ENCODE data around the gene PAX2. TPM values are rescaled to one million over a fixed set of nuclear protein-coding genes. Genes with fewer than 3 reads are reported as not detected.

The PAX2 gene
- total RNA-seq, 4 donors from 2014 or later, result not detected

DNA sequence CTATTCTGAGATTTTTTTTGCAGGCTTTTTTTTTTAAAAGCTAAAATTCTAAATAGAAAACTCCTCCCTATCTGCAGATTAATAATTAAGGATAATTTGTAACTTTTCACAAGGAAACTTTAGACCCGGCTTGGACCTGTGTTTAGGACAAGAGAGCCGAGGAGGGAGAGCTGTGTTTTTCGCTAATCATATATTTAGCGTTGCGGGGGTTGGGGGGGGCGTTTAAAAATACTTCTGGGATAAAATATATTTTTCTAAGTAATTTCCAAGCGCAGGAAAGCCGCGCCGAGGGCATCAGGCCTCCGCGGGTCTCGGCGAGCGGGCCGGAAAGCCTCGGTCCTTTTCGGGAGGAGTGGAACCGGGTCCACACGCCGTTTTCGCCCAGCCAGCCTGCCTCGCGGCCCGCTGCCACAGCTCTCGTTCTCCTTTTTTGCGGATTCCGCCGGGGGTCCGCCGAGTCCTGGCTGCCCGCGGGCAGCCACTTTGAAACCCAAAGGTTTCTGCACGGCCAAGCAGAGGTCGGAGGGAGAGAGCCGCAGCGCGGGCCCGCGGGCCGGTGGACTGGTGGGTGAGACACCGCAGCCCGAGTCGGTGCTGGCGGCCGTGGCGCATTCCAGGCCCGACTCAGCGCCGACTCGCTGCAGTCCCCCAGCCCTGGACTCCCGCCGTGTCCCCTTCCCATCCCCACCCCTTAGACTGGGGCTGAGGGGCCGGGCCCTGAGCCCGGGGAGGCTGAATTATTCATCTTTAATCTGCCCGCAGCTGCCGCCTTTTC, 2.3 kb downstream of the PAX2 start:
- WGBS, 2 donors, result 6% methylated on average over 31 to 57 of the region's 57 CpGs
- Histone ChIP-seq H3K36me3 (no peaks in the 10 kb centered on the region), H3K27ac (no peak overlapping the region), H3K4me3 (peak overlapping the region in 2 of 4 donors; percentile 15 to 31), H3K27me3 (peaks cover 4 to 100% of the 10 kb centered on the region in 2 donors), H3K4me1 (peaks cover 0 to 72% (median 37%) of the 10 kb centered on the region in 4 donors), H3K9me3 (no peaks in the 10 kb centered on the region)
- TF ChIP-seq, protein P1, sequence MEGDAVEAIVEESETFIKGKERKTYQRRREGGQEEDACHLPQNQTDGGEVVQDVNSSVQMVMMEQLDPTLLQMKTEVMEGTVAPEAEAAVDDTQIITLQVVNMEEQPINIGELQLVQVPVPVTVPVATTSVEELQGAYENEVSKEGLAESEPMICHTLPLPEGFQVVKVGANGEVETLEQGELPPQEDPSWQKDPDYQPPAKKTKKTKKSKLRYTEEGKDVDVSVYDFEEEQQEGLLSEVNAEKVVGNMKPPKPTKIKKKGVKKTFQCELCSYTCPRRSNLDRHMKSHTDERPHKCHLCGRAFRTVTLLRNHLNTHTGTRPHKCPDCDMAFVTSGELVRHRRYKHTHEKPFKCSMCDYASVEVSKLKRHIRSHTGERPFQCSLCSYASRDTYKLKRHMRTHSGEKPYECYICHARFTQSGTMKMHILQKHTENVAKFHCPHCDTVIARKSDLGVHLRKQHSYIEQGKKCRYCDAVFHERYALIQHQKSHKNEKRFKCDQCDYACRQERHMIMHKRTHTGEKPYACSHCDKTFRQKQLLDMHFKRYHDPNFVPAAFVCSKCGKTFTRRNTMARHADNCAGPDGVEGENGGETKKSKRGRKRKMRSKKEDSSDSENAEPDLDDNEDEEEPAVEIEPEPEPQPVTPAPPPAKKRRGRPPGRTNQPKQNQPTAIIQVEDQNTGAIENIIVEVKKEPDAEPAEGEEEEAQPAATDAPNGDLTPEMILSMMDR (IDR thresholded peaks at IDR 0.05), result no peak
- TF ChIP-seq EP300 (IDR thresholded peaks at IDR 0.05) (no peak), POLR2A (IDR thresholded peaks at IDR 0.05) (no peak)
- DNase-seq (ENCODE audit: low spot score in 2 of 2), result no peak

DNA sequence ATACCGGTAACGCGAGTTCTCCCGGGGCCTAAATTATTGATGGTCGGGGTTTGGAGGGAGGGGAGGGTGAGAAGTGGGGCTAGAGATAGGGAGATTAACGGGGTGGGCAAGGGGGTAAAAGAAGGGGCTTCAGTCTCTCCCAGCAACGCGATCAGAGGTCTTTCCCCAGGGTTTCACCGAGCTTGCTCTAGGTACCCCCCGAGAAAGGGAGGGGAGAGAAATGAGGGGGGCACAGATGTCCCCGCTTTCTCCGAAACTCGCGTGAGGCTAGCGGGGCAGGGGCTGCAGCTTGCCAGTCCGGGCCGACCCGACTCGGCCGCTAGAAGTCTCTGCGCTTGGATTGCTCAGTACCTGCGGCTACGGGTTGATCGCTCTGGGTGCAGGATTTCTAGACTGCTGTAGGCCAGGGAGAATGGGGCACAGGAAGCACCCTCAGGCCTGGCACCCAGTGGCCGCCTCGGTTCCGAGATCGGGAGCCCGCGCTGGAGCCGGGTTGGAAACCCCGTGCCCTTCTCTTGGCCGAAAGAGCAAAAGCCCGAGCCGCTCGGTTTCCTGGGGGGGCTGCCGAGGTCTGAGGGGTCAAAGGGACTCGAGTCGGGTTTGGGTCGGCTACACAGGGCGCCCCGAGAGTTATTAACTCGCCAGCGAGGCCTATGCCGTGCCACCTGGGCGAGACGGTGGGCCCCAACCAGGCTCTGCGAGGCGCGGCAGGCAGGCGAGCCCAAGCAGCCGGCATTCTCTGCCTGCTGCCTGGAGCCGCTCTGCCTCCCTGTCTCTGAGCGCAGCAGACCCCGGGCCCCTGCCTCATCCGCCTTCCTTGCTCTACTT, 3.1 kb downstream of the PAX2 start:
- TF ChIP-seq, protein P1 (IDR thresholded peaks at IDR 0.05), result no peak
- TF ChIP-seq POLR2A (IDR thresholded peaks at IDR 0.05) (no peak), EP300 (IDR thresholded peaks at IDR 0.05) (no peak)
- Histone ChIP-seq H3K36me3 (no peaks in the 10 kb centered on the region), H3K4me1 (peaks cover 0 to 64% (median 37%) of the 10 kb centered on the region in 4 donors), H3K4me3 (peak overlapping the region in 1 of 4 donors; percentile 31), H3K27me3 (peaks cover 4 to 98% of the 10 kb centered on the region in 2 donors), H3K27ac (no peak overlapping the region), H3K9me3 (no peaks in the 10 kb centered on the region)
- DNase-seq (ENCODE audit: low spot score in 2 of 2), result no peak
- whole genome bisulfite sequencing, 2 donors, result 3 to 4% methylated on average over 23 to 52 of the region's 56 CpGs

DNA sequence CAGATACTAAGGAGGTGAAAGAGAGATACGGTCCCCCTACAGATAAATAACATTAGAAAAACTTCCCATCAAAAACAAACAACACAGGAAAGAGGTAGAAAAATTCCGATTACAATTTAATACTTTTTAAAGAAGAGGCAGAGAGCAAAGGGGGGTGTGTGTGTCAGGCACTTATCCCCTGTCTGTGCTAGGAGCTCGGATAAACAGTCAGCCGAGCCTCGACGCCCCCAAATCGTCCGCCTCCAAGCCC, 3.6 kb downstream of the PAX2 start:
- no peak for TF ChIP-seq POLR2A (IDR thresholded peaks at IDR 0.05)
- TF ChIP-seq EP300 (IDR thresholded peaks at IDR 0.05), result no peak
- TF ChIP-seq, protein P1 (IDR thresholded peaks at IDR 0.05), result no peak
- Histone ChIP-seq H3K4me1 (peaks cover 0 to 59% (median 33%) of the 10 kb centered on the region in 4 donors), H3K4me3 (no peak overlapping the region), H3K27ac (no peak overlapping the region), H3K36me3 (no peaks in the 10 kb centered on the region), H3K27me3 (peaks cover 2 to 98% of the 10 kb centered on the region in 2 donors), H3K9me3 (no peaks in the 10 kb centered on the region)
- WGBS, 2 donors, result 3 to 5% methylated on average over 8 of the region's 8 CpGs
- no peak for DNase-seq (ENCODE audit: low spot score in 2 of 2)

DNA sequence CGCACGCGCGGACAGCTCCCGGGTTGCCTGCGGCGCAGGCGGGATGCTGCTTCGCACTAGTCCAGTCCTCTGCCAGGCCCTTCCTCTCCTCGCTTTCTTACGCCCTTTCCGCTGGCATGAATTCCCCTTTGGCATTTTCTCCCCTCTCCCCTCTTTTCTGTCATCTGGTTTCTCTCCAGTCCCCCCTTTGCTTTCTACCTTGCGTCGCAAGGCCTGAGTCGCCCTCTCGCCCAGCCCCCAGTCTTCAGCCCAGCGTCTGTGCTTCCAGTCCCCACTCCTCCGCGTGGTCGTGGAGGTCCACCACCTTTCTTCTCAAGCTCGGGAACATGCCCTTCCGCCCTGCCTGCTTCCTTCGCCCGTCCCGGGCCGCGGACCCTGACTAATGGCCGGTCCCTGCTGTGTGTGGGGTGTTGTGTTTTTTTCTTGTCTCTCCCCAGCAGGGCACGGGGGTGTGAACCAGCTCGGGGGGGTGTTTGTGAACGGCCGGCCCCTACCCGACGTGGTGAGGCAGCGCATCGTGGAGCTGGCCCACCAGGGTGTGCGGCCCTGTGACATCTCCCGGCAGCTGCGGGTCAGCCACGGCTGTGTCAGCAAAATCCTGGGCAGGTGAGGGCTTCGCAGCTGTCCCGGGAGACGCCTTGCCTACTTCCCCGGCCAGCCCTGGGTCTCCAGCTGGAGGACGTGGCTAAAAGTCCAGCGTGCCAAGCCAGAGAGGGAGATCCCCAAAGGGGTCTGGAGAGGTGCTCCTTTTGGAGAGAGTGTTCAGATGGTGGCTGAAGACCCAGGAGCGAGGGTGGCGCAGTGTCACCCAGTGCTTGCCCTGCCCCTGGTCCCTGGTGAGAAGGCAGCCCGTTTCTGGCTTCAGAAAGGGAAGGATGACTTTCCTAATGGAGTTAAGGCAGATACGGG, 4.2 kb downstream of the PAX2 start:
- no peak overlapping the region for H3K4me3 ChIP-seq
- DNase-seq (ENCODE audit: low spot score in 2 of 2), result no peak
- H3K4me1 ChIP-seq, result peaks cover 0 to 53% (median 28%) of the 10 kb centered on the region in 4 donors
- H3K27ac ChIP-seq, result no peak overlapping the region
- H3K36me3 ChIP-seq, result no peaks in the 10 kb centered on the region
- 5% methylated on average over 42 to 50 of the region's 50 CpGs for WGBS, 2 donors
- no peaks in the 10 kb centered on the region for H3K9me3 ChIP-seq
- H3K27me3 ChIP-seq, result peaks cover 0 to 98% of the 10 kb centered on the region in 2 donors
- no peak for TF ChIP-seq POLR2A (IDR thresholded peaks at IDR 0.05)
- TF ChIP-seq EP300 (IDR thresholded peaks at IDR 0.05), result no peak
- TF ChIP-seq, protein P1 (IDR thresholded peaks at IDR 0.05), result no peak
